SK-N-SH treated with all-trans-retinoic acid at 6 μM for 48 hours (cell line): Measurements from ENCODE around the gene CCDC80.

Experiments
- ATAC-seq: fragments of 200-7000 bp; cut with Tn5 transposase; 3 replicates; pipeline ENCODE4 v1.9.1; 2020; ENCODE audit warnings: mild to moderate bottlenecking, moderate library complexity
- ARNTL ChIP-seq: fragments of 450-650 bp; formaldehyde crosslinking; IDR thresholded peaks from 2 replicates; pipeline ENCODE4 v1.5.0; 2020; ENCODE audit warnings: low read depth, mild to moderate bottlenecking, moderate library complexity, borderline replicate concordance
- BACH2 ChIP-seq: fragments of 250-450 bp; sonication (Bioruptor Pico); IDR thresholded peaks from 2 replicates; pipeline ENCODE4 v1.9.0; 2021; ENCODE audit warnings: mild to moderate bottlenecking, borderline replicate concordance
- CREB5 ChIP-seq: fragments of 250-450 bp; sonication (Bioruptor Pico); IDR thresholded peaks from 2 replicates; pipeline ENCODE4 v1.5.1; 2020; ENCODE audit warnings: low read depth, mild to moderate bottlenecking, moderate library complexity
- CSDC2 ChIP-seq: fragments of 250-450 bp; sonication (Bioruptor Pico); IDR thresholded peaks from 2 replicates; pipeline ENCODE4 v1.5.0; 2020; ENCODE audit warnings: mild to moderate bottlenecking, moderate library complexity
- ESRRG ChIP-seq: fragments of 250-450 bp; sonication (Bioruptor Pico); IDR thresholded peaks from 2 replicates; pipeline ENCODE4 v1.6.1; 2021; ENCODE audit warnings: mild to moderate bottlenecking
- GLIS3 ChIP-seq: fragments of 250-450 bp; sonication (Bioruptor Pico); IDR thresholded peaks from 2 replicates; pipeline ENCODE4 v1.5.0; 2020; ENCODE audit warnings: mild to moderate bottlenecking, moderate library complexity
- ISL1 ChIP-seq: fragments of 250-450 bp; sonication (Bioruptor Pico); IDR thresholded peaks from 2 replicates; pipeline ENCODE4 v2.1.2; 2022; ENCODE audit warnings: mild to moderate bottlenecking, moderate library complexity
- PATZ1 ChIP-seq: fragments of 250-450 bp; sonication (Bioruptor Pico); IDR thresholded peaks from 2 replicates; pipeline ENCODE4 v1.8.0; 2020; ENCODE audit warnings: mild to moderate bottlenecking, moderate library complexity, borderline replicate concordance
- POU6F1 ChIP-seq: fragments of 250-450 bp; sonication (Bioruptor Pico); IDR thresholded peaks from 2 replicates; pipeline ENCODE4 v1.8.0; 2021; ENCODE audit warnings: low read depth, mild to moderate bottlenecking, moderate library complexity, borderline replicate concordance
- PPARA ChIP-seq: fragments of 250-450 bp; sonication (Bioruptor Pico); IDR thresholded peaks from 2 replicates; pipeline ENCODE4 v1.5.0; 2020; ENCODE audit warnings: mild to moderate bottlenecking, borderline replicate concordance
- RARB ChIP-seq: fragments of 250-450 bp; sonication (Bioruptor Pico); IDR thresholded peaks from 2 replicates; pipeline ENCODE4 v1.8.0; 2021; ENCODE audit warnings: mild to moderate bottlenecking, moderate library complexity
- TCF4 ChIP-seq: fragments of 250-450 bp; sonication (Bioruptor Pico); IDR thresholded peaks from 2 replicates; pipeline ENCODE4 v1.8.0; 2021; ENCODE audit warnings: mild to moderate bottlenecking, moderate library complexity, borderline replicate concordance
- TOX ChIP-seq: fragments of 250-450 bp; sonication (Bioruptor Pico); IDR thresholded peaks from 2 replicates; pipeline ENCODE4 v1.8.0; 2021; ENCODE audit warnings: mild to moderate bottlenecking, moderate library complexity, borderline replicate concordance
- ZC3H10 ChIP-seq: fragments of 250-450 bp; sonication (Bioruptor Pico); IDR thresholded peaks from 2 replicates; pipeline ENCODE4 v1.5.1; 2021; ENCODE audit warnings: mild to moderate bottlenecking, moderate library complexity
- ZFP3 ChIP-seq: fragments of 250-450 bp; sonication (Bioruptor Pico); IDR thresholded peaks from 2 replicates; pipeline ENCODE4 v1.5.0; 2020; ENCODE audit warnings: mild to moderate bottlenecking, moderate library complexity
- ZFP30 ChIP-seq: fragments of 450-650 bp; formaldehyde crosslinking; IDR thresholded peaks from 2 replicates; pipeline ENCODE4 v1.5.0; 2022; ENCODE audit warnings: mild to moderate bottlenecking, moderate library complexity
- ZNF565 ChIP-seq: fragments of 450-650 bp; formaldehyde crosslinking; conservative IDR thresholded peaks from 2 replicates; pipeline ENCODE4 v1.5.0; 2020; ENCODE audit warnings: low read depth, mild to moderate bottlenecking, moderate library complexity
- ZNF70 ChIP-seq: fragments of 450-650 bp; formaldehyde crosslinking; IDR thresholded peaks from 2 replicates; pipeline ENCODE4 v1.5.0; 2020; ENCODE audit warnings: mild to moderate bottlenecking, moderate library complexity
- ZNF8 ChIP-seq: fragments of 450-650 bp; formaldehyde crosslinking; IDR thresholded peaks from 2 replicates; pipeline ENCODE4 v1.5.0; 2020; ENCODE audit warnings: mild to moderate bottlenecking, moderate library complexity
- TF ChIP-seq, protein P1 (sequence below): fragments of 250-450 bp; sonication (Bioruptor Pico); IDR thresholded peaks from 2 replicates; pipeline ENCODE4 v1.5.1; 2021; ENCODE audit warnings: mild to moderate bottlenecking, moderate library complexity
- TF ChIP-seq, protein P2 (sequence below): fragments of 250-450 bp; sonication (Bioruptor Pico); IDR thresholded peaks from 2 replicates; pipeline ENCODE4 v1.5.0; 2020; ENCODE audit warnings: mild to moderate bottlenecking, moderate library complexity

The CCDC80 gene

GRCh38 chr3:112597945-112598344, 43.0 kb downstream of the CCDC80 start:
- TF ChIP-seq ZNF565 (CRISPR knock-in tag): no peak
- no peak for TF ChIP-seq TOX
- no peak for TF ChIP-seq ZNF8
- no peak for TF ChIP-seq BACH2 (CRISPR knock-in tag)
- TF ChIP-seq, protein P1, sequence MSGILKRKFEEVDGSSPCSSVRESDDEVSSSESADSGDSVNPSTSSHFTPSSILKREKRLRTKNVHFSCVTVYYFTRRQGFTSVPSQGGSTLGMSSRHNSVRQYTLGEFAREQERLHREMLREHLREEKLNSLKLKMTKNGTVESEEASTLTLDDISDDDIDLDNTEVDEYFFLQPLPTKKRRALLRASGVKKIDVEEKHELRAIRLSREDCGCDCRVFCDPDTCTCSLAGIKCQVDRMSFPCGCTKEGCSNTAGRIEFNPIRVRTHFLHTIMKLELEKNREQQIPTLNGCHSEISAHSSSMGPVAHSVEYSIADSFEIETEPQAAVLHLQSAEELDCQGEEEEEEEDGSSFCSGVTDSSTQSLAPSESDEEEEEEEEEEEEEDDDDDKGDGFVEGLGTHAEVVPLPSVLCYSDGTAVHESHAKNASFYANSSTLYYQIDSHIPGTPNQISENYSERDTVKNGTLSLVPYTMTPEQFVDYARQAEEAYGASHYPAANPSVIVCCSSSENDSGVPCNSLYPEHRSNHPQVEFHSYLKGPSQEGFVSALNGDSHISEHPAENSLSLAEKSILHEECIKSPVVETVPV: no peak
- TF ChIP-seq ZC3H10 (CRISPR knock-in tag): no peak
- no peak for TF ChIP-seq GLIS3 (CRISPR knock-in tag)
- TF ChIP-seq ZFP30 (CRISPR knock-in tag): no peak
- TF ChIP-seq RARB (CRISPR knock-in tag): no peak
- no peak for TF ChIP-seq ISL1
- TF ChIP-seq ZNF70 (CRISPR knock-in tag): no peak
- no peak for ATAC-seq

DNA sequence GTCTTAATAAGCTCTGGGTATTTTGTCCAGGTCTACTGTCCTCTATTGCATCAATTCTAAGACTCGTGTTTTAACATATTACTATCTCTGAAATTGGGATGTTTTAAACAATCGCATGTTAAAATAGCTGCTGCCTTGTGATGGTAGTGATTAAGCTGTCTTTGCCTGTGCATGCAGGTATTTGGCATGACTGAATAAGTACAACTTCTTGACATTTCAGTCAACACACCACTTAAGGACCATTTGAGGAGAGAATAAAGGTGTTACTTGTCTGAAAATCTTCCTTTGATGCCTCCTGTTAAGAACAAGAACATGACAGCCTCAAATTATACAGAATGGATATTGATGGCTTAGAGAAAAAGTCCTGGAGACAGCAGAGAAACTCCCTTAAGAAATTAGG, 46.1 kb downstream of the CCDC80 start:
- no peak for TF ChIP-seq ZFP30 (CRISPR knock-in tag)
- no peak for TF ChIP-seq ZNF70 (CRISPR knock-in tag)
- no peak for TF ChIP-seq TOX
- no peak for TF ChIP-seq PATZ1 (CRISPR knock-in tag)
- TF ChIP-seq POU6F1 (CRISPR knock-in tag): no peak
- no peak for TF ChIP-seq ARNTL (CRISPR knock-in tag)
- TF ChIP-seq CSDC2 (CRISPR knock-in tag): no peak
- TF ChIP-seq PPARA (CRISPR knock-in tag): no peak
- no peak for TF ChIP-seq RARB (CRISPR knock-in tag)
- no peak for TF ChIP-seq GLIS3 (CRISPR knock-in tag)
- no peak for TF ChIP-seq TCF4 (CRISPR knock-in tag)
- TF ChIP-seq, all 23 proteins: peak for 0
- ATAC-seq: no peak

GRCh38 chr3:112593258-112593657, 47.7 kb downstream of the CCDC80 start:
- no peak for ATAC-seq
- TF ChIP-seq TCF4 (CRISPR knock-in tag) (no peak), PPARA (CRISPR knock-in tag) (no peak)

- ATAC-seq: no peak
- TF ChIP-seq ZC3H10 (CRISPR knock-in tag): no peak
- TF ChIP-seq CSDC2 (CRISPR knock-in tag): no peak
- TF ChIP-seq ZNF565 (CRISPR knock-in tag): no peak
- no peak for TF ChIP-seq ZFP30 (CRISPR knock-in tag)
- TF ChIP-seq CREB5 (CRISPR knock-in tag): no peak
- no peak for TF ChIP-seq BACH2 (CRISPR knock-in tag)
- TF ChIP-seq, protein P2, sequence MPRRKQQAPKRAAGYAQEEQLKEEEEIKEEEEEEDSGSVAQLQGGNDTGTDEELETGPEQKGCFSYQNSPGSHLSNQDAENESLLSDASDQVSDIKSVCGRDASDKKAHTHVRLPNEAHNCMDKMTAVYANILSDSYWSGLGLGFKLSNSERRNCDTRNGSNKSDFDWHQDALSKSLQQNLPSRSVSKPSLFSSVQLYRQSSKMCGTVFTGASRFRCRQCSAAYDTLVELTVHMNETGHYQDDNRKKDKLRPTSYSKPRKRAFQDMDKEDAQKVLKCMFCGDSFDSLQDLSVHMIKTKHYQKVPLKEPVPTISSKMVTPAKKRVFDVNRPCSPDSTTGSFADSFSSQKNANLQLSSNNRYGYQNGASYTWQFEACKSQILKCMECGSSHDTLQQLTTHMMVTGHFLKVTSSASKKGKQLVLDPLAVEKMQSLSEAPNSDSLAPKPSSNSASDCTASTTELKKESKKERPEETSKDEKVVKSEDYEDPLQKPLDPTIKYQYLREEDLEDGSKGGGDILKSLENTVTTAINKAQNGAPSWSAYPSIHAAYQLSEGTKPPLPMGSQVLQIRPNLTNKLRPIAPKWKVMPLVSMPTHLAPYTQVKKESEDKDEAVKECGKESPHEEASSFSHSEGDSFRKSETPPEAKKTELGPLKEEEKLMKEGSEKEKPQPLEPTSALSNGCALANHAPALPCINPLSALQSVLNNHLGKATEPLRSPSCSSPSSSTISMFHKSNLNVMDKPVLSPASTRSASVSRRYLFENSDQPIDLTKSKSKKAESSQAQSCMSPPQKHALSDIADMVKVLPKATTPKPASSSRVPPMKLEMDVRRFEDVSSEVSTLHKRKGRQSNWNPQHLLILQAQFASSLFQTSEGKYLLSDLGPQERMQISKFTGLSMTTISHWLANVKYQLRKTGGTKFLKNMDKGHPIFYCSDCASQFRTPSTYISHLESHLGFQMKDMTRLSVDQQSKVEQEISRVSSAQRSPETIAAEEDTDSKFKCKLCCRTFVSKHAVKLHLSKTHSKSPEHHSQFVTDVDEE (CRISPR knock-in tag): no peak
- no peak for TF ChIP-seq ZNF70 (CRISPR knock-in tag)
- TF ChIP-seq TOX: no peak
- TF ChIP-seq POU6F1 (CRISPR knock-in tag): no peak
- TF ChIP-seq ARNTL (CRISPR knock-in tag): no peak
- no peak for TF ChIP-seq ISL1
- no peak for TF ChIP-seq TCF4 (CRISPR knock-in tag)
- no peak for TF ChIP-seq ESRRG (CRISPR knock-in tag)
- TF ChIP-seq PPARA (CRISPR knock-in tag): no peak
- TF ChIP-seq ZFP3 (CRISPR knock-in tag): no peak
Measured at GRCh38 chr3:112587336-112587735, 53.6 kb downstream of the CCDC80 start.
